GM23338 (cell line): ENCODE results near the gene RAP1GAP2.

Source experiments
- CREB1 ChIP-seq: fragments of 250-450 bp; sonication (Bioruptor Pico); IDR thresholded peaks from 2 replicates; pipeline ENCODE4 v1.5.0; 2020; ENCODE audit warnings: low read depth, mild to moderate bottlenecking, moderate library complexity
- EZH2 ChIP-seq: fragments of 200-600 bp; sonication (generic); IDR thresholded peaks from one replicate; pipeline ENCODE4 v1.8.0; 2017; ENCODE audit warnings: antibody characterized with exemption, mild to moderate bottlenecking, low read depth; ENCODE audit not compliant: unreplicated experiment
- EZH2phosphoT487 ChIP-seq: fragments of 200-600 bp; sonication (generic); IDR thresholded peaks from one replicate; pipeline ENCODE4 v1.8.1; 2018; ENCODE audit warnings: antibody characterized with exemption; ENCODE audit not compliant: unreplicated experiment
- JUNB ChIP-seq: IDR thresholded peaks from one replicate; pipeline ENCODE4 v1.6.1; 2016; ENCODE audit warnings: antibody characterized with exemption; ENCODE audit not compliant: unreplicated experiment
- POLR2AphosphoS5 ChIP-seq: IDR thresholded peaks from 2 replicates; pipeline ENCODE4 v1.6.1; 2016; ENCODE audit warnings: antibody characterized with exemption, low read depth
- STAT1 ChIP-seq: IDR thresholded peaks from one replicate; pipeline ENCODE4 v1.6.1; 2016; ENCODE audit warnings: antibody characterized with exemption; ENCODE audit not compliant: unreplicated experiment
- ZNF331 ChIP-seq: fragments of 250-450 bp; sonication (Bioruptor Pico); IDR thresholded peaks from 2 replicates; pipeline ENCODE4 v1.5.0; 2020; ENCODE audit warnings: low read depth, mild to moderate bottlenecking, moderate library complexity
- TF ChIP-seq, protein P1 (sequence below): IDR thresholded peaks from 2 replicates; pipeline ENCODE4 v1.6.1; 2016; ENCODE audit warnings: antibody characterized with exemption
- TF ChIP-seq, protein P2 (sequence below), 2 experiments: fragments of 200-600 bp in 1 of 2; sonication (generic) in 1 of 2; conservative IDR thresholded peaks; 2 replicates each; pipeline versions ENCODE4 v1.5.1 to v1.6.1; 2016 to 2017; ENCODE audit warnings: antibody characterized with exemption in 2 of 2, low read depth in 2 of 2, mild to moderate bottlenecking in 2 of 2, moderate library complexity in 1 of 2
- TF ChIP-seq, protein P3 (sequence below): IDR thresholded peaks from one replicate; pipeline ENCODE4 v1.6.1; 2018; ENCODE audit warnings: antibody characterized with exemption; ENCODE audit not compliant: unreplicated experiment

DNA sequence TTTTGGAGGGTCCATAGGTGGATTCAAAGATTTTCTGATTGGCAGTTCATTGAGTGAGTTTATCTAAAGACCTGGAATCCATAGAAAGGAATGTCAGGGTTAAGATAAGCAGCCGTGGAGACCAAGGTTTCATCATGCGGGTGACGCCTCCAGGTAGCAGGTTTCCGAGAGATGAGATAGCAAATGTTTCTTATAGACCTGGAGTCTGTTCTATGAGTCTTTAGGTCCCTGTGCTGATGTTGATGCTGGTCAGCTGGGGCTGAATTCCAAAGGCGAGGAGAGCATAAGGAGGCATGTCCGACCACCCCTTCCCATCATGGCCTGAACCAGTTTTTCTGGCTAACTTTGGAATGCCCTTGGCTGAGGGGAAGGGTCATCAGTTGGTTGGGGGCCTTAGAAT lies 80.2 kb downstream of the RAP1GAP2 start:
- TF ChIP-seq, protein P1, sequence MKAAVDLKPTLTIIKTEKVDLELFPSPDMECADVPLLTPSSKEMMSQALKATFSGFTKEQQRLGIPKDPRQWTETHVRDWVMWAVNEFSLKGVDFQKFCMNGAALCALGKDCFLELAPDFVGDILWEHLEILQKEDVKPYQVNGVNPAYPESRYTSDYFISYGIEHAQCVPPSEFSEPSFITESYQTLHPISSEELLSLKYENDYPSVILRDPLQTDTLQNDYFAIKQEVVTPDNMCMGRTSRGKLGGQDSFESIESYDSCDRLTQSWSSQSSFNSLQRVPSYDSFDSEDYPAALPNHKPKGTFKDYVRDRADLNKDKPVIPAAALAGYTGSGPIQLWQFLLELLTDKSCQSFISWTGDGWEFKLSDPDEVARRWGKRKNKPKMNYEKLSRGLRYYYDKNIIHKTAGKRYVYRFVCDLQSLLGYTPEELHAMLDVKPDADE: no peak
- TF ChIP-seq, protein P2, sequence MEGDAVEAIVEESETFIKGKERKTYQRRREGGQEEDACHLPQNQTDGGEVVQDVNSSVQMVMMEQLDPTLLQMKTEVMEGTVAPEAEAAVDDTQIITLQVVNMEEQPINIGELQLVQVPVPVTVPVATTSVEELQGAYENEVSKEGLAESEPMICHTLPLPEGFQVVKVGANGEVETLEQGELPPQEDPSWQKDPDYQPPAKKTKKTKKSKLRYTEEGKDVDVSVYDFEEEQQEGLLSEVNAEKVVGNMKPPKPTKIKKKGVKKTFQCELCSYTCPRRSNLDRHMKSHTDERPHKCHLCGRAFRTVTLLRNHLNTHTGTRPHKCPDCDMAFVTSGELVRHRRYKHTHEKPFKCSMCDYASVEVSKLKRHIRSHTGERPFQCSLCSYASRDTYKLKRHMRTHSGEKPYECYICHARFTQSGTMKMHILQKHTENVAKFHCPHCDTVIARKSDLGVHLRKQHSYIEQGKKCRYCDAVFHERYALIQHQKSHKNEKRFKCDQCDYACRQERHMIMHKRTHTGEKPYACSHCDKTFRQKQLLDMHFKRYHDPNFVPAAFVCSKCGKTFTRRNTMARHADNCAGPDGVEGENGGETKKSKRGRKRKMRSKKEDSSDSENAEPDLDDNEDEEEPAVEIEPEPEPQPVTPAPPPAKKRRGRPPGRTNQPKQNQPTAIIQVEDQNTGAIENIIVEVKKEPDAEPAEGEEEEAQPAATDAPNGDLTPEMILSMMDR (conservative IDR thresholded peaks at IDR 0.05; ENCODE audit: low read depth in 2 of 2): no peak
- TF ChIP-seq EZH2: no peak
- no peak for TF ChIP-seq POLR2AphosphoS5
- no peak for TF ChIP-seq CREB1 (CRISPR knock-in tag)
- TF ChIP-seq, protein P3, sequence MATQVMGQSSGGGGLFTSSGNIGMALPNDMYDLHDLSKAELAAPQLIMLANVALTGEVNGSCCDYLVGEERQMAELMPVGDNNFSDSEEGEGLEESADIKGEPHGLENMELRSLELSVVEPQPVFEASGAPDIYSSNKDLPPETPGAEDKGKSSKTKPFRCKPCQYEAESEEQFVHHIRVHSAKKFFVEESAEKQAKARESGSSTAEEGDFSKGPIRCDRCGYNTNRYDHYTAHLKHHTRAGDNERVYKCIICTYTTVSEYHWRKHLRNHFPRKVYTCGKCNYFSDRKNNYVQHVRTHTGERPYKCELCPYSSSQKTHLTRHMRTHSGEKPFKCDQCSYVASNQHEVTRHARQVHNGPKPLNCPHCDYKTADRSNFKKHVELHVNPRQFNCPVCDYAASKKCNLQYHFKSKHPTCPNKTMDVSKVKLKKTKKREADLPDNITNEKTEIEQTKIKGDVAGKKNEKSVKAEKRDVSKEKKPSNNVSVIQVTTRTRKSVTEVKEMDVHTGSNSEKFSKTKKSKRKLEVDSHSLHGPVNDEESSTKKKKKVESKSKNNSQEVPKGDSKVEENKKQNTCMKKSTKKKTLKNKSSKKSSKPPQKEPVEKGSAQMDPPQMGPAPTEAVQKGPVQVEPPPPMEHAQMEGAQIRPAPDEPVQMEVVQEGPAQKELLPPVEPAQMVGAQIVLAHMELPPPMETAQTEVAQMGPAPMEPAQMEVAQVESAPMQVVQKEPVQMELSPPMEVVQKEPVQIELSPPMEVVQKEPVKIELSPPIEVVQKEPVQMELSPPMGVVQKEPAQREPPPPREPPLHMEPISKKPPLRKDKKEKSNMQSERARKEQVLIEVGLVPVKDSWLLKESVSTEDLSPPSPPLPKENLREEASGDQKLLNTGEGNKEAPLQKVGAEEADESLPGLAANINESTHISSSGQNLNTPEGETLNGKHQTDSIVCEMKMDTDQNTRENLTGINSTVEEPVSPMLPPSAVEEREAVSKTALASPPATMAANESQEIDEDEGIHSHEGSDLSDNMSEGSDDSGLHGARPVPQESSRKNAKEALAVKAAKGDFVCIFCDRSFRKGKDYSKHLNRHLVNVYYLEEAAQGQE: no peak
- TF ChIP-seq JUNB: no peak
- no peak for TF ChIP-seq EZH2phosphoT487
- TF ChIP-seq STAT1: no peak
- no peak for TF ChIP-seq ZNF331 (CRISPR knock-in tag)
